ENCODE data around the gene SCUBE3. TPM values are rescaled to one million over a fixed set of nuclear protein-coding genes. Genes with fewer than 3 reads are reported as not detected.

The SCUBE3 gene
- 3.0 and 9.4 TPM in 2 replicates for total RNA-seq

GRCh38 chr6:35213824-35214756, at the start of gene SCUBE3:
Gene SCUBE3, plus strand, starts transcription at chr6:35213956. Its CDS starts 463 bp downstream, at chr6:35214419.

GRCh38 chr6:35259194-35259947, 45.6 kb downstream of the SCUBE3 start, which contains the start of gene ZNF76:
Gene ZNF76, plus strand, starts transcription at chr6:35259735. Its CDS starts 21,417 bp downstream, at chr6:35281152.

GRCh38 chr6:35297601-35298481, 84.1 kb downstream of the SCUBE3 start, which contains the start of gene DEF6:
Gene DEF6, plus strand, starts transcription at chr6:35297818. Its CDS starts 39 bp downstream, at chr6:35297857.

Other genes starting within 250 kb of the SCUBE3 start
- gene TCP11, start 72.6 kb upstream of the SCUBE3 start, total RNA-seq, result 0.49 and 1.1 TPM in 2 replicates
- gene ZNF76, start 45.8 kb downstream of the SCUBE3 start, total RNA-seq, result 23.4 and 27.4 TPM in 2 replicates
- 0.12 and 0.81 TPM in 2 replicates for gene DEF6, start 83.9 kb downstream of the SCUBE3 start, total RNA-seq
- gene PPARD, start 128.6 kb downstream of the SCUBE3 start, total RNA-seq, result 11.2 and 14.0 TPM in 2 replicates
- 7.5 and 9.6 TPM in 2 replicates for gene FANCE, start 238.4 kb downstream of the SCUBE3 start, total RNA-seq

Measured in hair follicle dermal papilla cell (primary cell).